Thoracic aorta (tissue), 2 donors: Measurements from ENCODE around the gene CYP2W1. TPM values are rescaled to one million over a fixed set of nuclear protein-coding genes. Genes with fewer than 3 reads are reported as not detected.

ENCODE experiments used
- ATAC-seq: fragments of 150-250 bp; one replicate; pipeline ENCODE4 v1.8.0; 2017; ENCODE audit warnings: low read depth; ENCODE audit not compliant: insufficient number of reproducible peaks, low FRiP score
- DNase-seq: peaks from one replicate; pipeline ENCODE4 v3.0.0-alpha.2; 2020; ENCODE audit warnings: low spot score
- H3K27ac ChIP-seq, 2 donors: fragments of 200-600 bp; sonication (generic); 1 replicate in 1 of 2; 2 replicates in 1 of 2; pipeline ENCODE4 v1.5.1; 2016; ENCODE audit warnings: mild to moderate bottlenecking in 2 of 2, moderate library complexity in 2 of 2
- H3K27me3 ChIP-seq: fragments of 200-600 bp; sonication (generic); replicated peaks from 2 replicates; pipeline ENCODE4 v1.6.0; 2016; ENCODE audit warnings: mild to moderate bottlenecking; ENCODE audit not compliant: insufficient read depth
- H3K36me3 ChIP-seq: fragments of 200-600 bp; sonication (generic); one replicate; pipeline ENCODE4 v1.5.1; 2016
- H3K4me1 ChIP-seq, 2 donors: fragments of 200-600 bp; sonication (generic); 1 replicate in 1 of 2; 2 replicates in 1 of 2; pipeline versions ENCODE4 v1.5.1 to v1.6.0; 2016; ENCODE audit warnings: low read depth in 2 of 2, mild to moderate bottlenecking in 1 of 2; ENCODE audit not compliant: control insufficient read depth in 1 of 2
- H3K4me3 ChIP-seq: fragments of 200-600 bp; sonication (generic); 2 replicates; pipeline ENCODE4 v1.5.1; 2016; ENCODE audit warnings: mild to moderate bottlenecking
- H3K9me3 ChIP-seq: fragments of 200-600 bp; sonication (generic); 2 replicates; pipeline ENCODE4 v1.5.1; 2016
- CTCF ChIP-seq: fragments of 200-600 bp; sonication (generic); IDR thresholded peaks from one replicate; pipeline ENCODE4 v1.5.1; 2019; ENCODE audit warnings: antibody characterized with exemption
- total RNA-seq, 2 donors: library from RNA; depleted of rRNA; stranded (reverse); fragments of >200 nt; gene quantifications; one replicate each; pipeline versions ENCODE4 v1.1.0 to v1.2.3, GENCODE V29; 2016

CYP2W1 gene
- total RNA-seq, 2 donors from 2014 or later: not detected

- no peak overlapping the region for H3K27ac ChIP-seq
- ATAC-seq (no peak), DNase-seq (no peak)
- no peaks in the 10 kb centered on the region for H3K4me1 ChIP-seq
- no peak overlapping the region for H3K4me3 ChIP-seq
- no peaks in the 10 kb centered on the region for H3K36me3 ChIP-seq
- TF ChIP-seq CTCF: no peak
- H3K9me3 ChIP-seq: no peaks in the 10 kb centered on the region
- H3K27me3 ChIP-seq: no peaks in the 10 kb centered on the region
These were observed 38.2 kb upstream of the CYP2W1 start for GRCh38 chr7:944744-945143.

GRCh38 chr7:945147-945555, 37.8 kb upstream of the CYP2W1 start:
- no peak for TF ChIP-seq CTCF
- H3K4me3 ChIP-seq: no peak overlapping the region
- H3K4me1 ChIP-seq: no peaks in the 10 kb centered on the region
- no peak for ATAC-seq
- DNase-seq: no peak
- no peaks in the 10 kb centered on the region for H3K36me3 ChIP-seq
- H3K9me3 ChIP-seq: no peaks in the 10 kb centered on the region
- H3K27me3 ChIP-seq: no peaks in the 10 kb centered on the region
- no peak overlapping the region for H3K27ac ChIP-seq

- H3K4me1 ChIP-seq: no peaks in the 10 kb centered on the region
- no peaks in the 10 kb centered on the region for H3K9me3 ChIP-seq
- no peak overlapping the region for H3K4me3 ChIP-seq
- ATAC-seq (no peak), DNase-seq (no peak)
- no peaks in the 10 kb centered on the region for H3K27me3 ChIP-seq
- H3K27ac ChIP-seq: no peak overlapping the region
- no peaks in the 10 kb centered on the region for H3K36me3 ChIP-seq
- TF ChIP-seq CTCF: no peak
These were observed 37.3 kb upstream of the CYP2W1 start for GRCh38 chr7:945556-946255.

GRCh38 chr7:946256-946996, 36.6 kb upstream of the CYP2W1 start:
- H3K27ac ChIP-seq: no peak overlapping the region
- DNase-seq (no peak), ATAC-seq (no peak)
- H3K27me3 ChIP-seq: no peaks in the 10 kb centered on the region
- H3K9me3 ChIP-seq: no peaks in the 10 kb centered on the region
- TF ChIP-seq CTCF: no peak
- no peaks in the 10 kb centered on the region for H3K36me3 ChIP-seq
- no peak overlapping the region for H3K4me3 ChIP-seq
- no peaks in the 10 kb centered on the region for H3K4me1 ChIP-seq

- H3K4me1 ChIP-seq: no peaks in the 10 kb centered on the region
- no peaks in the 10 kb centered on the region for H3K9me3 ChIP-seq
- TF ChIP-seq CTCF: no peak
- H3K36me3 ChIP-seq: no peaks in the 10 kb centered on the region
- ATAC-seq (no peak), DNase-seq (no peak)
- no peak overlapping the region for H3K27ac ChIP-seq
- H3K4me3 ChIP-seq: no peak overlapping the region
- H3K27me3 ChIP-seq: no peaks in the 10 kb centered on the region
These were observed 35.4 kb upstream of the CYP2W1 start for GRCh38 chr7:947391-948210.
